ENCODE measurements around the gene FBXL16. TPM values are rescaled to one million over a fixed set of nuclear protein-coding genes. Genes with fewer than 3 reads are reported as not detected.

FBXL16 gene
- total and polyA plus RNA-seq, 2 experiments from 2014 or later, result 8.9 to 12.6 TPM

- Histone ChIP-seq H3K4me3 (peak overlapping the region; percentile 68), H3K27ac (ENCODE audit: low read depth) (no peak overlapping the region), H3K9me2 (ENCODE audit: insufficient read depth) (no peaks in the 10 kb centered on the region), H3K27me3 (ENCODE audit: insufficient read depth) (peaks cover 68% of the 10 kb centered on the region), H3F3A (replicated peaks; ENCODE audit: low read depth) (0 out of 2 replicates have a peak, but pooled peaks cover 3% of the 10 kb centered on the region), H3K36me3 (ENCODE audit: insufficient read depth) (no peaks in the 10 kb centered on the region), H2AFZ (no peak overlapping the region), H3K4me2 (peak overlapping the region; percentile 85), H4K20me1 (replicated peaks; ENCODE audit: insufficient read depth) (no peaks in the 10 kb centered on the region; the same call in 1 of the 2 replicates), H3K79me2 (replicated peaks; ENCODE audit: insufficient read depth) (no peaks in the 10 kb centered on the region; the same call in 1 of the 2 replicates), H3K4me1 (ENCODE audit: insufficient read depth) (no peaks in the 10 kb centered on the region; the same call in 1 of the 2 replicates)
- Mint-ChIP-seq H3K27me3 (ENCODE audit: insufficient read depth, low read depth, poor library complexity) (peaks cover 51% of the 10 kb centered on the region), H3K4me3 (peak overlapping the region; percentile 62; the same call in 2 of the 3 replicates), H3K36me3 (ENCODE audit: low read depth) (no peaks in the 10 kb centered on the region), H3K4me1 (peaks cover 3% of the 10 kb centered on the region; the same call in 2 of the 3 replicates), H3K9me3 (no peaks in the 10 kb centered on the region; the same call in 1 of the 3 replicates), H3K27ac (no peak overlapping the region)
- peak; percentile 14 for TF ChIP-seq EZH2 (IDR thresholded peaks at IDR 0.05; ENCODE audit: low read depth, unreplicated experiment)
- TF ChIP-seq ZNF331 (CRISPR knock-in tag; IDR thresholded peaks at IDR 0.05; ENCODE audit: low read depth), result no peak
- ATAC-seq, result peak; percentile 1; the same call in 2 of the 3 replicates
- DNase-seq (ENCODE audit: low spot score), result no peak
Observed at GRCh38 chr16:693766-694165, 11.8 kb downstream of the FBXL16 start.

GRCh38 chr16:693364-693763 lies 12.2 kb downstream of the FBXL16 start:
- H3K4me1 ChIP-seq (ENCODE audit: insufficient read depth), result no peaks in the 10 kb centered on the region; the same call in 1 of the 2 replicates
- Mint-ChIP-seq H3K9me3 (no peaks in the 10 kb centered on the region; the same call in 1 of the 3 replicates), H3K4me1 (peaks cover 3% of the 10 kb centered on the region; the same call in 2 of the 3 replicates), H3K27me3 (ENCODE audit: insufficient read depth, low read depth, poor library complexity) (peaks cover 47% of the 10 kb centered on the region), H3K36me3 (ENCODE audit: low read depth) (no peaks in the 10 kb centered on the region), H3K27ac (no peak overlapping the region), H3K4me3 (peak overlapping the region; percentile 62; the same call in 2 of the 3 replicates)
- no peaks in the 10 kb centered on the region; the same call in 1 of the 2 replicates for H4K20me1 ChIP-seq (replicated peaks; ENCODE audit: insufficient read depth)
- H3F3A ChIP-seq (replicated peaks; ENCODE audit: low read depth), result 0 out of 2 replicates have a peak, but pooled peaks cover 3% of the 10 kb centered on the region
- H3K27me3 ChIP-seq (ENCODE audit: insufficient read depth), result peaks cover 64% of the 10 kb centered on the region
- DNase-seq (ENCODE audit: low spot score) (no peak), ATAC-seq (peak; percentile 2; the same call in 2 of the 3 replicates)
- H3K9me2 ChIP-seq (ENCODE audit: insufficient read depth), result no peaks in the 10 kb centered on the region
- H3K79me2 ChIP-seq (replicated peaks; ENCODE audit: insufficient read depth), result no peaks in the 10 kb centered on the region; the same call in 1 of the 2 replicates
- no peak overlapping the region for H2AFZ ChIP-seq
- no peak overlapping the region for H3K27ac ChIP-seq (ENCODE audit: low read depth)
- peak overlapping the region; percentile 85 for H3K4me2 ChIP-seq
- TF ChIP-seq EZH2phosphoT487 (IDR thresholded peaks at IDR 0.05; ENCODE audit: unreplicated experiment) (no peak), CTCF (conservative IDR thresholded peaks at IDR 0.05; ENCODE audit: low read depth in 2 of 2) (no peak), EZH2 (IDR thresholded peaks at IDR 0.05; ENCODE audit: low read depth, unreplicated experiment) (peak; percentile 43)
- peak overlapping the region; percentile 68 for H3K4me3 ChIP-seq
- H3K36me3 ChIP-seq (ENCODE audit: insufficient read depth), result no peaks in the 10 kb centered on the region

GRCh38 chr16:692356-693108 lies 13.1 kb downstream of the FBXL16 start:
- no peaks in the 10 kb centered on the region; the same call in 1 of the 3 replicates for H3K9me3 Mint-ChIP-seq
- H3K27me3 Mint-ChIP-seq (ENCODE audit: insufficient read depth, low read depth, poor library complexity), result peaks cover 39% of the 10 kb centered on the region
- ATAC-seq (no peak), DNase-seq (ENCODE audit: low spot score) (no peak)
- no peak overlapping the region for H3K4me3 ChIP-seq
- H3F3A ChIP-seq (replicated peaks; ENCODE audit: low read depth), result 0 out of 2 replicates have a peak, but pooled peaks cover 3% of the 10 kb centered on the region
- no peaks in the 10 kb centered on the region; the same call in 1 of the 2 replicates for H3K4me1 ChIP-seq (ENCODE audit: insufficient read depth)
- no peak overlapping the region for H3K27ac ChIP-seq (ENCODE audit: low read depth)
- H3K4me1 Mint-ChIP-seq, result peaks cover 3% of the 10 kb centered on the region; the same call in 2 of the 3 replicates
- H4K20me1 ChIP-seq (replicated peaks; ENCODE audit: insufficient read depth), result no peaks in the 10 kb centered on the region; the same call in 1 of the 2 replicates
- H3K9me2 ChIP-seq (ENCODE audit: insufficient read depth), result no peaks in the 10 kb centered on the region
- H3K36me3 ChIP-seq (ENCODE audit: insufficient read depth), result no peaks in the 10 kb centered on the region
- no peak overlapping the region for H2AFZ ChIP-seq
- no peak overlapping the region for H3K27ac Mint-ChIP-seq
- no peak overlapping the region for H3K4me2 ChIP-seq
- H3K4me3 Mint-ChIP-seq, result peak overlapping the region; percentile 4; the same call in 1 of the 3 replicates
- no peaks in the 10 kb centered on the region; the same call in 1 of the 2 replicates for H3K79me2 ChIP-seq (replicated peaks; ENCODE audit: insufficient read depth)
- peaks cover 2% of the 10 kb centered on the region; the same call in 1 of the 3 replicates for H3K36me3 Mint-ChIP-seq (ENCODE audit: low read depth)
- peaks cover 57% of the 10 kb centered on the region for H3K27me3 ChIP-seq (ENCODE audit: insufficient read depth)
- TF ChIP-seq EZH2phosphoT487 (IDR thresholded peaks at IDR 0.05; ENCODE audit: unreplicated experiment) (no peak), CTCF (conservative IDR thresholded peaks at IDR 0.05; ENCODE audit: low read depth in 2 of 2) (no peak), REST (IDR thresholded peaks at IDR 0.05; ENCODE audit: unreplicated experiment) (no peak), POLR2AphosphoS5 (IDR thresholded peaks at IDR 0.05; ENCODE audit: low read depth) (no peak), STAT1 (IDR thresholded peaks at IDR 0.05; ENCODE audit: unreplicated experiment) (no peak)

Data from GM23338 (cell line).